Thyroid gland (tissue), 4 donors: ENCODE results near the gene XPO4. TPM values are rescaled to one million over a fixed set of nuclear protein-coding genes. Genes with fewer than 3 reads are reported as not detected.

Source experiments
- DNase-seq, 2 donors: peaks; one replicate each; pipeline ENCODE4 v3.0.0-alpha.2; 2019
- H3K27ac ChIP-seq, 3 donors: fragments of 200-600 bp; sonication (generic); 1 replicate in 2 of 3; 2 replicates in 1 of 3; pipeline ENCODE4 v1.5.1; 2016 to 2019; ENCODE audit warnings: mild to moderate bottlenecking in 1 of 3, moderate library complexity in 1 of 3
- H3K27me3 ChIP-seq: fragments of 200-600 bp; sonication (generic); one replicate; pipeline ENCODE4 v1.5.1; 2019
- H3K36me3 ChIP-seq, 2 donors: fragments of 200-600 bp; sonication (generic); one replicate each; pipeline ENCODE4 v1.5.1; 2016 to 2019
- H3K4me1 ChIP-seq, 2 donors: fragments of 200-600 bp; sonication (generic); one replicate each; pipeline ENCODE4 v1.5.1; 2017 to 2019
- H3K4me3 ChIP-seq, 3 donors: fragments of 200-600 bp; sonication (generic); replicated peaks in 1 of 3; 1 replicate in 2 of 3; 2 replicates in 1 of 3; pipeline ENCODE4 v1.5.1; 2016; ENCODE audit warnings: mild to moderate bottlenecking in 1 of 3
- H3K9me3 ChIP-seq: fragments of 200-600 bp; sonication (generic); one replicate; pipeline ENCODE4 v1.5.1; 2017
- POLR2A ChIP-seq, 2 donors: fragments of 450-650 bp; IDR thresholded peaks; one replicate each; pipeline ENCODE4 v1.6.1; 2017; ENCODE audit warnings: antibody characterized with exemption in 2 of 2, mild to moderate bottlenecking in 2 of 2, moderate library complexity in 1 of 2
- WGBS, 2 donors: methylation state at CpG; one replicate each; pipeline ENCODE4 v1.1.5; 2017; 5-methylcytosine and 5-hydroxymethylcytosine counted together
- intact Hi-C: fragments of 100-400 bp; cut with DNase I; formaldehyde crosslinking; loops from one replicate; pipeline ENCODE4 v1.15.1; 2023
- total RNA-seq, 4 donors: library from RNA; depleted of rRNA; stranded (reverse); fragments of >200 nt; gene quantifications; one replicate each; pipeline ENCODE4 v1.2.3, GENCODE V29; 2016
- TF ChIP-seq, protein P1 (sequence below), 6 experiments: fragments of 200-600 bp in 3 of 6; fragments of 450-650 bp in 3 of 6; sonication (generic) in 3 of 6; IDR thresholded peaks; one replicate each; pipeline ENCODE4 v1.5.1; 2016 to 2019; ENCODE audit warnings: antibody characterized with exemption in 6 of 6, mild to moderate bottlenecking in 2 of 6, inconsistent platforms in 1 of 6, moderate library complexity in 1 of 6

The XPO4 gene
- total RNA-seq, 4 donors from 2014 or later: 15.7 to 30.8 (median 29.1) TPM

DNA sequence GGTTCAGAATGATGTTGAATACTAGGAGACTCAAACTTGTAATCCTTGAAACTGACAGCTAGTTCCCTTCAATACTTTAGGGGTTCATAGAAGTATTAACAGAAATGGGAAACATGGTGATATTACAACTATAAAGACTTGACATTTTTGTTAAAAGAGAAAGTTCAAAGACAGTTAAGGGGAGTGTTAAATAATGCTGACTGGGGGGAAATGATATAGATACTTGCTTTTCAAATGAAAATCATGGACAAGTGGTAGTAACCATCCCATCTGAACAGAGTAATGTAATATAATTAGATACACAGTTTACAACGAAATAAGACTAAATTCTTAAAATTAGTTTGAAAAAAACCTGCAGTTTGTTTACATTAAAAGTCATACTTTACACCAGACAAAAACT, 122.2 kb downstream of the XPO4 start:
- DNase-seq: no peak
- Histone ChIP-seq H3K4me1 (no peaks in the 10 kb centered on the region), H3K36me3 (peaks cover 0 to 4% of the 10 kb centered on the region in 2 donors), H3K27me3 (no peaks in the 10 kb centered on the region), H3K9me3 (no peaks in the 10 kb centered on the region), H3K27ac (no peak overlapping the region), H3K4me3 (no peak overlapping the region)
- intact Hi-C loops: no loop called here
- WGBS, 2 donors: 80 to 87% methylated on average over 1 of the region's 1 CpG
- TF ChIP-seq, protein P1, sequence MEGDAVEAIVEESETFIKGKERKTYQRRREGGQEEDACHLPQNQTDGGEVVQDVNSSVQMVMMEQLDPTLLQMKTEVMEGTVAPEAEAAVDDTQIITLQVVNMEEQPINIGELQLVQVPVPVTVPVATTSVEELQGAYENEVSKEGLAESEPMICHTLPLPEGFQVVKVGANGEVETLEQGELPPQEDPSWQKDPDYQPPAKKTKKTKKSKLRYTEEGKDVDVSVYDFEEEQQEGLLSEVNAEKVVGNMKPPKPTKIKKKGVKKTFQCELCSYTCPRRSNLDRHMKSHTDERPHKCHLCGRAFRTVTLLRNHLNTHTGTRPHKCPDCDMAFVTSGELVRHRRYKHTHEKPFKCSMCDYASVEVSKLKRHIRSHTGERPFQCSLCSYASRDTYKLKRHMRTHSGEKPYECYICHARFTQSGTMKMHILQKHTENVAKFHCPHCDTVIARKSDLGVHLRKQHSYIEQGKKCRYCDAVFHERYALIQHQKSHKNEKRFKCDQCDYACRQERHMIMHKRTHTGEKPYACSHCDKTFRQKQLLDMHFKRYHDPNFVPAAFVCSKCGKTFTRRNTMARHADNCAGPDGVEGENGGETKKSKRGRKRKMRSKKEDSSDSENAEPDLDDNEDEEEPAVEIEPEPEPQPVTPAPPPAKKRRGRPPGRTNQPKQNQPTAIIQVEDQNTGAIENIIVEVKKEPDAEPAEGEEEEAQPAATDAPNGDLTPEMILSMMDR (IDR thresholded peaks at IDR 0.05): no peak
- no peak for TF ChIP-seq POLR2A (IDR thresholded peaks at IDR 0.05)

DNA sequence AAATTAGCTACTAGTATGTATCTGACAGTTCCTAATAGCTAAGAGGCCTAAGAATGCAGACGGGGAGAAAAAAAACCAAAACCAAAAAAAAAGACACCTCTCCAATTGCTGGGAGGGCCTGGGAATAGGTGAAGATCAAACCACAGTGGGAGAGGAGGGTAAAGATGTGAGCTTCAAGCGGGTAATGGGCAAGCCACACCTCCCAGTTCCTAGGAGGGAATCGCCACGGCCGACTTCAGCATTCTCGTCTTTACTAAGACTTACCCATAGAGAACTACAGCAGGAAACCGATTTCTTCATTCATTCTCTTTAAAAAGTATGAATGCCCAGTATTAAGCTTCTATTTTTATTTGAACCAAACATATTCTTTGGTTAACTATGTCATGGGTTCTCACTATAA, 123.1 kb downstream of the XPO4 start:
- 92 to 95% methylated on average over 7 of the region's 7 CpGs for WGBS, 2 donors

DNA sequence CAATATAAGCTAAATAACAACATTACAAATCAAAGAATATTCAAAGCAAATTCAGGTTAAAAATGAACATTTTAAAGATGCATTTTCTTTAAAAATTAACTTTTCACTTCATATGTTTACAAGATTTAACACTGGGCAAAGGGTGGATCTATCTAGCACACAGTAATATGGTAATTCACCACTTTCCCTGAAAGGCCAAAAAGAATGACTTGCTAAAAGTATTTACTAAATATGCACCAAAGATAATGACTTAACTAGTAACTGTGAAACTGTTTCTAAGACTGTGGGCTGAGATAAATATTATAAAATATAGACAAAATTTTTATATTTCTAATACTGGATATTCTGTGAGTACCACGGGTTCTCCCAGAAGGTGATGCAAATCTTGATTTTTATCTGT, 124.2 kb downstream of the XPO4 start:
- Histone ChIP-seq H3K27me3 (no peaks in the 10 kb centered on the region), H3K9me3 (no peaks in the 10 kb centered on the region), H3K27ac (no peak overlapping the region), H3K4me1 (no peaks in the 10 kb centered on the region), H3K36me3 (peaks cover 0 to 4% of the 10 kb centered on the region in 2 donors), H3K4me3 (no peak overlapping the region)
- TF ChIP-seq, protein P1 (IDR thresholded peaks at IDR 0.05): no peak
- no peak for TF ChIP-seq POLR2A (IDR thresholded peaks at IDR 0.05)
- 96 to 98% methylated on average over 1 of the region's 1 CpG for WGBS, 2 donors
- no peak for DNase-seq
- intact Hi-C loops: no loop called here

More for the DNA sequence above, 123.1 kb downstream of the XPO4 start:
- no peak overlapping the region for H3K27ac ChIP-seq
- TF ChIP-seq, protein P1 (IDR thresholded peaks at IDR 0.05): no peak
- no peak for TF ChIP-seq POLR2A (IDR thresholded peaks at IDR 0.05)
- no peaks in the 10 kb centered on the region for H3K9me3 ChIP-seq
- H3K4me3 ChIP-seq: no peak overlapping the region
- H3K27me3 ChIP-seq: no peaks in the 10 kb centered on the region
- DNase-seq: no peak
- intact Hi-C loops: no loop called here
- H3K36me3 ChIP-seq: peaks cover 0 to 4% of the 10 kb centered on the region in 2 donors
- H3K4me1 ChIP-seq: no peaks in the 10 kb centered on the region

DNA sequence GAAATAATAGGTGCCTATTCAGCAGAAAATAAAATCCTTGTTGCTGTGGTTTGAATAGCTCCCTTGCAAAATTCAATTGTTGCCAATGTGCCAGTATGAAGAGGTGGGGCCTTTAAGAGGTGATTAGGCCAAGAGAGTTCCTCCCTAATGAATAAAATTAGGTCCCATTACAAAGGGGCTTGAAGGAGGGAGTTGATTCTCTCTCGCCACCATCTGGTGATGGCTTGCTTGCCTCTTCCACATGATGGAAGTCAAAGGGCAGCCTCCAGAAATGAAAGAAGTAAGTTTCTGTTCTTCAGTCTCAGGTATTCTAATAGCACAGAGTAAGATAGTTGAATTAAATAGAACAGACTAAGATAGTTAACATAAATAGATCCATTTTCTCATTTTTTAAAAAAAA, 125.8 kb downstream of the XPO4 start:
- Histone ChIP-seq H3K27me3 (no peaks in the 10 kb centered on the region), H3K4me1 (peaks cover 7 to 8% of the 10 kb centered on the region in 2 donors), H3K27ac (no peak overlapping the region), H3K4me3 (no peak overlapping the region), H3K9me3 (no peaks in the 10 kb centered on the region), H3K36me3 (no peaks in the 10 kb centered on the region)
- TF ChIP-seq POLR2A (IDR thresholded peaks at IDR 0.05): no peak
- TF ChIP-seq, protein P1 (IDR thresholded peaks at IDR 0.05): no peak
- intact Hi-C loops: no loop called here
- DNase-seq: no peak
- WGBS, 2 donors: 95 to 96% methylated on average over 1 of the region's 1 CpG

DNA sequence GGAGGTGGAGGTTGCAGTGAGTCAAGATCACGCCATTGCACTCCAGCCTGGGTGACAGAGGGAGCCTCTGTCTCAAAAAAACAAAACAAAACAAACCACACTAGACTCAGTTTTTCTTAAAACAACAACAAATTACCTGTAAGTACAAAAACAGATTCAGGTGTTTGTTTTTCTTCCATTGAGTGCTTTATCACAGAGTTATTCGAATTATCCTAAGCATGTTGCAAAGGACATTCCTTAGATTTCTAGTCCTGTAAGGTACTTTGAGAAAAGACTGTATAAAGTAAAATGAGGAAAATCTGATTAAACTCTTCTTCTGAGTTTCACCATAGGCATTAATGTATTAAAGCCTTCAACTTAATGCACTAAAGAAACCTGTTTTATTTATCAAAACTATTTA, 126.6 kb downstream of the XPO4 start:
- TF ChIP-seq, protein P1 (IDR thresholded peaks at IDR 0.05): no peak
- TF ChIP-seq POLR2A (IDR thresholded peaks at IDR 0.05): no peak
- Histone ChIP-seq H3K36me3 (no peaks in the 10 kb centered on the region), H3K9me3 (no peaks in the 10 kb centered on the region), H3K27me3 (no peaks in the 10 kb centered on the region), H3K27ac (peak overlapping the region in 1 of 3 donors; percentile 19), H3K4me3 (no peak overlapping the region), H3K4me1 (peaks cover 7 to 8% of the 10 kb centered on the region in 2 donors)
- intact Hi-C loops: no loop called here
- WGBS, 2 donors: 83 to 91% methylated on average over 2 of the region's 2 CpGs
- peak in 1 of 2 donors; percentile 5 for DNase-seq
